ENCODE measurements around the gene AFTPH.

The AFTPH gene

DNA sequence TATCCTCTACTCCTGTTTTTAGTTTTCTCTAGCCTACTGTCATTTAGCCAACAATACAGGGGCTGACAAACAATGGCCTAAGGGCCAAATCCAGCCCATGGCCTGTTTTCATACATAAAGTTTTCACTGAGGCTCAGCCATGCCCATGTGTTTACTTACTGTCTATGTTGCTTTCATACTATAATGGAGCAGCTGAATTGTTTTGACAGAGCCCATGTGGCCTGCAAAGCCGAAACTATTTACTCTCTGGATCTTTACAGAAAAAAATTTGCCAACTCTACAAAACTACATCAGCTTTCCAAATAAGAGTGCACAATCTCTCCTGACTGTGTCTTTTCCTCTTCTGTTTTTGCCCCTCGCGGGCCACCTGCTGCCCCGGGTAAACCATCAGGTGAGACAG lies 46.1 kb upstream of the AFTPH start:
- H3K4me3 ChIP-seq (ENCODE audit: insufficient read depth, low read length, poor library complexity, severe bottlenecking), result no peak overlapping the region
- TF ChIP-seq CTCF (IDR thresholded peaks at IDR 0.05; ENCODE audit: insufficient read depth, low read length, poor library complexity, severe bottlenecking), result no peak
- no peak for TF ChIP-seq EZH2phosphoT487 (conservative IDR thresholded peaks at IDR 0.05; ENCODE audit: low read length)
- no peak overlapping the region for H3K27ac ChIP-seq (ENCODE audit: low read depth, low read length)
- H3K4me2 ChIP-seq (ENCODE audit: low read depth, low read length, poor library complexity, severe bottlenecking), result no peak overlapping the region
- no peaks in the 10 kb centered on the region for H3K27me3 ChIP-seq (ENCODE audit: low read length)
- no peaks in the 10 kb centered on the region for H4K20me1 ChIP-seq (ENCODE audit: low read depth, low read length)
- no peaks in the 10 kb centered on the region for H3K9me3 ChIP-seq (ENCODE audit: insufficient read depth, low read length)
- H2AFZ ChIP-seq (ENCODE audit: low read depth, low read length, severe bottlenecking), result no peak overlapping the region
- no peak overlapping the region for H3K9ac ChIP-seq (ENCODE audit: low read length)
- H3K36me3 ChIP-seq (ENCODE audit: low read length), result no peaks in the 10 kb centered on the region
- no peaks in the 10 kb centered on the region for H3F3A ChIP-seq (ENCODE audit: insufficient read depth)
- no peaks in the 10 kb centered on the region for H3K79me2 ChIP-seq (ENCODE audit: insufficient read depth, low read length)
- H3K9me2 ChIP-seq (replicated peaks; ENCODE audit: insufficient read depth, low read length), result no peaks in the 10 kb centered on the region

GRCh38 chr2:64478502-64479230 lies 45.5 kb upstream of the AFTPH start:
- Histone ChIP-seq H3K4me2 (ENCODE audit: low read depth, low read length, poor library complexity, severe bottlenecking) (no peak overlapping the region), H3K4me3 (ENCODE audit: insufficient read depth, low read length, poor library complexity, severe bottlenecking) (no peak overlapping the region), H2AFZ (ENCODE audit: low read depth, low read length, severe bottlenecking) (no peak overlapping the region), H3K9me2 (replicated peaks; ENCODE audit: insufficient read depth, low read length) (no peaks in the 10 kb centered on the region), H4K20me1 (ENCODE audit: low read depth, low read length) (no peaks in the 10 kb centered on the region), H3F3A (ENCODE audit: insufficient read depth) (no peaks in the 10 kb centered on the region), H3K27me3 (ENCODE audit: low read length) (no peaks in the 10 kb centered on the region), H3K36me3 (ENCODE audit: low read length) (no peaks in the 10 kb centered on the region), H3K9ac (ENCODE audit: low read length) (no peak overlapping the region), H3K9me3 (ENCODE audit: insufficient read depth, low read length) (no peaks in the 10 kb centered on the region), H3K79me2 (ENCODE audit: insufficient read depth, low read length) (no peaks in the 10 kb centered on the region), H3K27ac (ENCODE audit: low read depth, low read length) (no peak overlapping the region)
- TF ChIP-seq EZH2phosphoT487 (conservative IDR thresholded peaks at IDR 0.05; ENCODE audit: low read length) (no peak), CTCF (IDR thresholded peaks at IDR 0.05; ENCODE audit: insufficient read depth, low read length, poor library complexity, severe bottlenecking) (no peak)

GRCh38 chr2:64479259-64480117 lies 44.6 kb upstream of the AFTPH start:
- no peak overlapping the region for H3K4me2 ChIP-seq (ENCODE audit: low read depth, low read length, poor library complexity, severe bottlenecking)
- H3K79me2 ChIP-seq (ENCODE audit: insufficient read depth, low read length), result no peaks in the 10 kb centered on the region
- H2AFZ ChIP-seq (ENCODE audit: low read depth, low read length, severe bottlenecking), result no peak overlapping the region
- no peaks in the 10 kb centered on the region for H4K20me1 ChIP-seq (ENCODE audit: low read depth, low read length)
- no peak overlapping the region for H3K4me3 ChIP-seq (ENCODE audit: insufficient read depth, low read length, poor library complexity, severe bottlenecking)
- H3K36me3 ChIP-seq (ENCODE audit: low read length), result no peaks in the 10 kb centered on the region
- no peak overlapping the region for H3K27ac ChIP-seq (ENCODE audit: low read depth, low read length)
- no peaks in the 10 kb centered on the region for H3K9me2 ChIP-seq (replicated peaks; ENCODE audit: insufficient read depth, low read length)
- no peaks in the 10 kb centered on the region for H3K9me3 ChIP-seq (ENCODE audit: insufficient read depth, low read length)
- no peaks in the 10 kb centered on the region for H3K27me3 ChIP-seq (ENCODE audit: low read length)
- no peak for TF ChIP-seq CTCF (IDR thresholded peaks at IDR 0.05; ENCODE audit: insufficient read depth, low read length, poor library complexity, severe bottlenecking)
- TF ChIP-seq EZH2phosphoT487 (conservative IDR thresholded peaks at IDR 0.05; ENCODE audit: low read length), result no peak
- H3K9ac ChIP-seq (ENCODE audit: low read length), result no peak overlapping the region
- no peaks in the 10 kb centered on the region for H3F3A ChIP-seq (ENCODE audit: insufficient read depth)
